Endodermal cell (in vitro differentiated cells): ENCODE measurements around the gene PTX4. TPM values are rescaled to one million over a fixed set of nuclear protein-coding genes. Genes with fewer than 3 reads are reported as not detected.

Source experiments
- DNase-seq: peaks from one replicate; pipeline ENCODE4 v3.0.0-alpha.2; 2017
- H3K27ac ChIP-seq: 2 replicates; pipeline ENCODE4 v1.5.1; 2013; ENCODE audit warnings: mild to moderate bottlenecking, low read depth, low read length, moderate library complexity
- H3K27me3 ChIP-seq: 2 replicates; pipeline ENCODE4 v1.6.1; 2013; ENCODE audit warnings: mild to moderate bottlenecking, low read length, moderate library complexity; ENCODE audit not compliant: insufficient read depth, control insufficient read depth, poor library complexity, severe bottlenecking
- H3K36me3 ChIP-seq: 2 replicates; pipeline ENCODE4 v1.7.0; 2013; ENCODE audit warnings: mild to moderate bottlenecking, low read length, moderate library complexity; ENCODE audit not compliant: control insufficient read depth, insufficient read depth
- H3K4me1 ChIP-seq: one replicate; pipeline ENCODE4 v1.7.0; 2013; ENCODE audit warnings: low read length; ENCODE audit not compliant: control insufficient read depth, insufficient read depth
- H3K4me3 ChIP-seq: 2 replicates; pipeline ENCODE4 v1.5.1; 2013; ENCODE audit warnings: mild to moderate bottlenecking, low read length, moderate library complexity
- H3K9ac ChIP-seq: 2 replicates; pipeline ENCODE4 v1.6.1; 2013; ENCODE audit warnings: mild to moderate bottlenecking, low read length, moderate library complexity; ENCODE audit not compliant: poor library complexity, severe bottlenecking; ENCODE audit errors: extremely low read depth
- H3K9me3 ChIP-seq: 2 replicates; pipeline ENCODE4 v1.6.1; 2013; ENCODE audit warnings: mild to moderate bottlenecking, low read length, moderate library complexity; ENCODE audit not compliant: control insufficient read depth
- H3K27ac Mint-ChIP-seq: 2 replicates; pipeline ENCODE4 v1.8.0; 2020; ENCODE audit warnings: mixed read lengths
- H3K27me3 Mint-ChIP-seq: 2 replicates; pipeline ENCODE4 v1.8.0; 2021; ENCODE audit warnings: mild to moderate bottlenecking, mixed read lengths; ENCODE audit not compliant: insufficient read depth
- H3K36me3 Mint-ChIP-seq: 2 replicates; pipeline ENCODE4 v1.8.0; 2020; ENCODE audit warnings: low read depth, mixed read lengths
- H3K4me1 Mint-ChIP-seq: 2 replicates; pipeline ENCODE4 v1.8.0; 2020; ENCODE audit warnings: mixed read lengths
- H3K4me3 Mint-ChIP-seq: 2 replicates; pipeline ENCODE4 v1.8.0; 2020; ENCODE audit warnings: mild to moderate bottlenecking, moderate library complexity, mixed read lengths
- H3K9me3 Mint-ChIP-seq: 2 replicates; pipeline ENCODE4 v1.8.0; 2020; ENCODE audit warnings: mild to moderate bottlenecking, mixed read lengths
- WGBS, 2 experiments: methylation state at CpG; one replicate each; pipeline versions ENCODE4 v1.1.5 to v1.1.7; 2013; ENCODE audit warnings: missing lambda C conversion rate in 2 of 2, mixed read lengths in 1 of 2; ENCODE audit not compliant: insufficient coverage in 1 of 2, insufficient read length in 1 of 2; 5-methylcytosine and 5-hydroxymethylcytosine counted together
- total RNA-seq, 2 donors: library from RNA; stranded (reverse); fragmentation: NEBNext Ultra II Directional in 1 of 2; extraction: Animal tissue kit (Norgen Biotek cat#: 25700) in 1 of 2; gene quantifications; 2 replicates in 1 of 2; 3 replicates in 1 of 2; pipeline ENCODE4 v1.2.1, GENCODE V29; 2021
- TF ChIP-seq, protein P1 (sequence below): fragments of 200-600 bp; sonication (generic); conservative IDR thresholded peaks from 2 replicates; pipeline ENCODE4 v1.5.0; 2021; ENCODE audit warnings: antibody characterized with exemption, mild to moderate bottlenecking

PTX4 gene
- total RNA-seq, 2 donors from 2014 or later = not detected

DNA sequence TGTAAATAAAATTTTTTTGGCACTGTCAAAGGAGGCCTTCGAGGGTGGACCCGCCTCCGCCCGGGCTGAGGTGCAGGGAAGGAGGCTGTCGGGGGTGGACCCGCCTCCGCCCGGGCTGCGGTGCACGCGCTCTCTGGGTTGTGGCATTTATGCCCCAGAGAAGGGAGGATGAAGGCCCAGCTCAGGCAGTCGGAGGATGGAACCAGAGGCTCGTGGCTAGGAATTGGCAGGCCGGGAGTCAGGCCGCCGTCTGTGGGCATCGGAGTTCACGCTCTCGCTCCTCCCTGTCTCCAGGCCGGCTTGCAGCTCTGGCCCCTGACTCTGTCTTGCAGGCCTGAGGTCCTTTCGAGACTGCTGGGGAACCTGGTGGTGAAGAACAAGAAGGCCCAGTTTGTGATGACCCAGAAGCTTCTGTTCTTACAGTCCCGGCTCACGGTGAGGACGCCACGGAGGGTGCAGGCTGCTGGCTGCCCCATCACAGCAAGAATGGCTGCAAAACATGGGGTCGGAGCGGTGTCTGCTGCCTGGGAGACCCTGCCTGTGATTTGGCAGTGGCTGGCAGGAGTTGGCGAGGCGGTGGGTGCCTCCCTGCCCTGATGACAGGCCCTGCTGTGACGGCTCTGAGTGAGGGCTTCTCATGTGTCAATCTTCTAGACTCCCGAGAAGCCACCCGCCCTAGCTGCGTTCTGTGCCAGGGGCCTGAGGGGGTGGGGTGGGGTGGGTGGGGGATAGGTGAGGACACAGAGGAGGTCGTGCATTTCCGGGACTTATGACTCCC is 10.3 kb upstream of the PTX4 start:
- Histone ChIP-seq H3K27me3 (no peaks in the 10 kb centered on the region), H3K4me1 (peaks cover 4% of the 10 kb centered on the region), H3K9me3 (no peaks in the 10 kb centered on the region), H3K36me3 (peaks cover 46% of the 10 kb centered on the region), H3K9ac (no peak overlapping the region), H3K27ac (no peak overlapping the region), H3K4me3 (no peak overlapping the region)
- H3K4me1 Mint-ChIP-seq = no peaks in the 10 kb centered on the region
- peaks cover 40% of the 10 kb centered on the region for H3K36me3 Mint-ChIP-seq
- no peaks in the 10 kb centered on the region for H3K27me3 Mint-ChIP-seq
- no peak for DNase-seq
- 95 to 96% methylated on average over 28 to 35 of the region's 35 CpGs for WGBS, 2 experiments
- H3K4me3 Mint-ChIP-seq = no peak overlapping the region
- no peak overlapping the region for H3K27ac Mint-ChIP-seq
- TF ChIP-seq, protein P1, sequence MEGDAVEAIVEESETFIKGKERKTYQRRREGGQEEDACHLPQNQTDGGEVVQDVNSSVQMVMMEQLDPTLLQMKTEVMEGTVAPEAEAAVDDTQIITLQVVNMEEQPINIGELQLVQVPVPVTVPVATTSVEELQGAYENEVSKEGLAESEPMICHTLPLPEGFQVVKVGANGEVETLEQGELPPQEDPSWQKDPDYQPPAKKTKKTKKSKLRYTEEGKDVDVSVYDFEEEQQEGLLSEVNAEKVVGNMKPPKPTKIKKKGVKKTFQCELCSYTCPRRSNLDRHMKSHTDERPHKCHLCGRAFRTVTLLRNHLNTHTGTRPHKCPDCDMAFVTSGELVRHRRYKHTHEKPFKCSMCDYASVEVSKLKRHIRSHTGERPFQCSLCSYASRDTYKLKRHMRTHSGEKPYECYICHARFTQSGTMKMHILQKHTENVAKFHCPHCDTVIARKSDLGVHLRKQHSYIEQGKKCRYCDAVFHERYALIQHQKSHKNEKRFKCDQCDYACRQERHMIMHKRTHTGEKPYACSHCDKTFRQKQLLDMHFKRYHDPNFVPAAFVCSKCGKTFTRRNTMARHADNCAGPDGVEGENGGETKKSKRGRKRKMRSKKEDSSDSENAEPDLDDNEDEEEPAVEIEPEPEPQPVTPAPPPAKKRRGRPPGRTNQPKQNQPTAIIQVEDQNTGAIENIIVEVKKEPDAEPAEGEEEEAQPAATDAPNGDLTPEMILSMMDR = no peak
- no peaks in the 10 kb centered on the region for H3K9me3 Mint-ChIP-seq

DNA sequence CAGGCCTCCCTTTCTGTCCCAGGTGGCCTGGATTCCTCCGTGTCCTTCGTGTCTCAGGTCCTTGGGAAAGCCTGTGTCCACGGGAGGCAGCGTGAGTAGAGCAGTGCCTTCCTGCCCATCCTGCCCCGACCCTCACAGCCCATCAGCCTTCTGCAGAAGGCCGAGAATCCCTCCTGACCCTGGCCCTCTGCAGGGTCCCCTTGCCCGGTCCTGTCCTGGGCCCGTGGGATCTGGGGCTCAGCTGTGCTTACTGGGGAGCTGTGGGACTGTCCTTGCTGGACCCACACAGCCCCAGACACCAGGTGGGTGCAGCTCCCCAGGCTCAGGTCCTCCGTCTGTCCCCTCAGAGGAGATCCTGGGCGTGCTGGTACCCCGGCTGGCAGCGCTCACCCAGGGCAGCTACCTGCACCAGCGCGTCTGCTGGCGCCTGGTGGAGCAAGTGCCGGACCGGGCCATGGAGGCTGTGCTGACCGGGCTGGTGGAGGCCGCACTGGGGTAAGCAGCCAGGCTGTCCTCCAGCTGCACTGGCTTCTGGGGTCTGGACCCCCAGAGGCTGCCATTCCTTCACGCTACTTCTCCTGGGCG is 8.4 kb upstream of the PTX4 start:
- Mint-ChIP-seq H3K27ac (no peak overlapping the region), H3K4me3 (no peak overlapping the region), H3K27me3 (peaks cover 3% of the 10 kb centered on the region), H3K9me3 (no peaks in the 10 kb centered on the region), H3K4me1 (peaks cover 1% of the 10 kb centered on the region), H3K36me3 (peaks cover 28% of the 10 kb centered on the region)
- no peaks in the 10 kb centered on the region for H3K9me3 ChIP-seq
- 92 to 93% methylated on average over 16 to 21 of the region's 21 CpGs for WGBS, 2 experiments
- H3K9ac ChIP-seq = no peak overlapping the region
- peaks cover 9% of the 10 kb centered on the region for H3K4me1 ChIP-seq
- H3K27me3 ChIP-seq = no peaks in the 10 kb centered on the region
- no peak overlapping the region for H3K4me3 ChIP-seq
- H3K27ac ChIP-seq = no peak overlapping the region
- H3K36me3 ChIP-seq = peaks cover 34% of the 10 kb centered on the region
- TF ChIP-seq, protein P1 = no peak
- no peak for DNase-seq

DNA sequence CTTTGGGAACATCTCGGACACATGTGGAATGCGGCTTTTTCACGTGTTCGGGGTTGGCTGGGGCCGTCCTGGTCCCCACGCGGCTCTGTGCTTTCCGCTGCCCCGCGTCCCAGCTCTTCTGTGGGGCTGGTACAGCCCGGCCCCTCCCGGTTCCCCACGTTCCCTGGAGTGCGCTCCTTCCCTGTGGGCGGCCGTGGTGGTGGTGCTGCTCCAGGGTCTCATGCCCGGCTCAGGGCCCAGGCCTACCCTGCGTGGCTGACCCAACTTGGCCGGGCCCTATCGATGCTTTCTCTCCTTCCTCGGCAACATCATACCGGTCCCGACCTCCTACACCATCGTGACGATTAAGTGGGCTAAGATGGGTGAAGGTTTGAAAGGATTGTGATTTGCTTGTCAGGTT is 7.7 kb upstream of the PTX4 start:
- no peaks in the 10 kb centered on the region for H3K27me3 ChIP-seq
- Mint-ChIP-seq H3K4me1 (peaks cover 1% of the 10 kb centered on the region), H3K4me3 (no peak overlapping the region), H3K27ac (no peak overlapping the region), H3K36me3 (peaks cover 25% of the 10 kb centered on the region), H3K9me3 (no peaks in the 10 kb centered on the region), H3K27me3 (peaks cover 3% of the 10 kb centered on the region)
- DNase-seq = no peak
- peaks cover 9% of the 10 kb centered on the region for H3K4me1 ChIP-seq
- no peak overlapping the region for H3K27ac ChIP-seq
- H3K9me3 ChIP-seq = no peaks in the 10 kb centered on the region
- H3K9ac ChIP-seq = no peak overlapping the region
- peaks cover 33% of the 10 kb centered on the region for H3K36me3 ChIP-seq
- 95 to 99% methylated on average over 14 to 25 of the region's 25 CpGs for WGBS, 2 experiments
- TF ChIP-seq, protein P1 = no peak
- H3K4me3 ChIP-seq = no peak overlapping the region
